Neural progenitor cell (in vitro differentiated cells): ENCODE results near the gene PLAC8. TPM values are rescaled to one million over a fixed set of nuclear protein-coding genes. Genes with fewer than 3 reads are reported as not detected.
"Not testable (repeated sequence)": the region's sequence is repeated elsewhere in the genome, so short reads cannot be mapped to it uniquely, and the experiment has no call there.

Source experiments
- DNase-seq: peaks from one replicate; pipeline ENCODE4 v3.0.0-alpha.2; 2016; ENCODE audit warnings: low spot score
- H2AFZ ChIP-seq: fragments of 200-600 bp; sonication (generic); replicated peaks from 2 replicates; pipeline ENCODE4 v1.6.1; 2016; ENCODE audit warnings: antibody characterized with exemption
- H3F3A ChIP-seq: fragments of 200-600 bp; sonication (generic); 2 replicates; pipeline ENCODE4 v1.6.1; 2016; ENCODE audit warnings: antibody characterized with exemption, low read depth
- H3K27ac ChIP-seq: fragments of 200-600 bp; sonication (generic); 2 replicates; pipeline ENCODE4 v1.5.1; 2016; ENCODE audit warnings: mild to moderate bottlenecking
- H3K27me3 ChIP-seq: fragments of 200-600 bp; sonication (generic); 2 replicates; pipeline ENCODE4 v1.6.1; 2016; ENCODE audit warnings: mild to moderate bottlenecking, moderate library complexity
- H3K36me3 ChIP-seq: fragments of 200-600 bp; sonication (generic); 2 replicates; pipeline ENCODE4 v1.5.1; 2016
- H3K4me1 ChIP-seq: fragments of 200-600 bp; sonication (generic); 2 replicates; pipeline ENCODE4 v1.6.1; 2016; ENCODE audit warnings: mixed run types
- H3K4me2 ChIP-seq: fragments of 200-600 bp; sonication (generic); 2 replicates; pipeline ENCODE4 v1.6.1; 2016
- H3K4me3 ChIP-seq: fragments of 200-600 bp; sonication (generic); 2 replicates; pipeline ENCODE4 v1.5.1; 2016
- H3K79me2 ChIP-seq: fragments of 200-600 bp; sonication (generic); 2 replicates; pipeline ENCODE4 v1.6.1; 2016; ENCODE audit warnings: low read depth
- H3K9ac ChIP-seq: fragments of 200-600 bp; sonication (generic); 2 replicates; pipeline ENCODE4 v1.6.1; 2016
- H3K9me3 ChIP-seq: fragments of 200-600 bp; sonication (generic); 2 replicates; pipeline ENCODE4 v1.5.1; 2016; ENCODE audit warnings: low read depth
- H4K20me1 ChIP-seq: fragments of 200-600 bp; sonication (generic); 2 replicates; pipeline ENCODE4 v1.6.1; 2016; ENCODE audit warnings: low read depth
- H3K27ac Mint-ChIP-seq: 3 replicates; pipeline ENCODE4 v1.8.0; 2021; ENCODE audit warnings: mixed read lengths
- H3K27me3 Mint-ChIP-seq: 2 replicates; pipeline ENCODE4 v1.8.0; 2022; ENCODE audit warnings: low read depth, mild to moderate bottlenecking, inconsistent platforms, moderate library complexity, mixed read lengths; ENCODE audit not compliant: insufficient read depth
- H3K36me3 Mint-ChIP-seq: 3 replicates; pipeline ENCODE4 v1.8.0; 2021; ENCODE audit warnings: mixed read lengths
- H3K4me1 Mint-ChIP-seq: 3 replicates; pipeline ENCODE4 v1.8.0; 2021; ENCODE audit warnings: mixed read lengths
- H3K4me3 Mint-ChIP-seq: 3 replicates; pipeline ENCODE4 v1.8.0; 2021; ENCODE audit warnings: mild to moderate bottlenecking, moderate library complexity, mixed read lengths
- H3K9me3 Mint-ChIP-seq: 3 replicates; pipeline ENCODE4 v1.8.0; 2020; ENCODE audit warnings: mixed read lengths
- CTCF ChIP-seq: fragments of 200-600 bp; sonication (generic); IDR thresholded peaks from 2 replicates; pipeline ENCODE4 v1.5.1; 2017; ENCODE audit warnings: antibody characterized with exemption, mild to moderate bottlenecking
- EZH2 ChIP-seq: fragments of 200-600 bp; sonication (generic); IDR thresholded peaks from 2 replicates; pipeline ENCODE4 v1.6.1; 2017; ENCODE audit warnings: antibody characterized with exemption, mild to moderate bottlenecking, moderate library complexity
- EZH2phosphoT487 ChIP-seq: fragments of 200-600 bp; sonication (generic); IDR thresholded peaks from 2 replicates; pipeline ENCODE4 v1.6.1; 2017; ENCODE audit warnings: antibody characterized with exemption
- total RNA-seq: library from RNA; depleted of rRNA; stranded (reverse); fragments of >200 nt; gene quantifications from 2 replicates; pipeline ENCODE4 v1.2.3, GENCODE V29; 2015; ENCODE audit warnings: low replicate concordance

Gene PLAC8
- total RNA-seq, 1 donor from 2014 or later, result 0.15 TPM

- H3K9me3 ChIP-seq, result no peaks in the 10 kb centered on the region
- H3K79me2 ChIP-seq, result no peaks in the 10 kb centered on the region
- no peak overlapping the region for H3K27ac ChIP-seq
- peaks cover 4% of the 10 kb centered on the region for H3F3A ChIP-seq
- DNase-seq, result no peak
- Mint-ChIP-seq H3K4me1 (peaks cover 14% of the 10 kb centered on the region), H3K4me3 (no peak overlapping the region), H3K27ac (no peak overlapping the region), H3K27me3 (peaks cover 13% of the 10 kb centered on the region), H3K36me3 (no peaks in the 10 kb centered on the region), H3K9me3 (no peaks in the 10 kb centered on the region)
- H3K4me1 ChIP-seq, result no peaks in the 10 kb centered on the region
- peaks cover 24% of the 10 kb centered on the region for H3K27me3 ChIP-seq
- H2AFZ ChIP-seq, result no peak overlapping the region
- no peaks in the 10 kb centered on the region for H3K36me3 ChIP-seq
- no peak overlapping the region for H3K4me3 ChIP-seq
- H4K20me1 ChIP-seq, result no peaks in the 10 kb centered on the region
- TF ChIP-seq EZH2 (no peak), CTCF (no peak), EZH2phosphoT487 (no peak)
- no peak overlapping the region for H3K4me2 ChIP-seq
- no peak overlapping the region for H3K9ac ChIP-seq
Observed at GRCh38 chr4:83113429-83113786, 1.1 kb downstream of the PLAC8 start.

GRCh38 chr4:83112678-83113428, 1.7 kb downstream of the PLAC8 start:
- no peak overlapping the region for H2AFZ ChIP-seq
- H3K4me3 ChIP-seq, result no peak overlapping the region
- no peak overlapping the region for H3K9ac ChIP-seq
- peaks cover 13% of the 10 kb centered on the region for H3K27me3 Mint-ChIP-seq
- TF ChIP-seq EZH2, result no peak
- no peak for TF ChIP-seq CTCF
- TF ChIP-seq EZH2phosphoT487, result no peak
- peaks cover 4% of the 10 kb centered on the region for H3F3A ChIP-seq
- no peak overlapping the region for H3K27ac Mint-ChIP-seq
- no peaks in the 10 kb centered on the region for H3K9me3 ChIP-seq
- H3K4me1 Mint-ChIP-seq, result peaks cover 14% of the 10 kb centered on the region
- H3K4me1 ChIP-seq, result no peaks in the 10 kb centered on the region
- H3K27ac ChIP-seq, result no peak overlapping the region
- no peak overlapping the region for H3K4me2 ChIP-seq
- no peaks in the 10 kb centered on the region for H4K20me1 ChIP-seq
- no peaks in the 10 kb centered on the region for H3K79me2 ChIP-seq
- H3K9me3 Mint-ChIP-seq, result no peaks in the 10 kb centered on the region
- H3K27me3 ChIP-seq, result peaks cover 29% of the 10 kb centered on the region
- no peaks in the 10 kb centered on the region for H3K36me3 Mint-ChIP-seq
- no peak overlapping the region for H3K4me3 Mint-ChIP-seq
- no peak for DNase-seq
- no peaks in the 10 kb centered on the region for H3K36me3 ChIP-seq

GRCh38 chr4:83112231-83112630, 2.3 kb downstream of the PLAC8 start:
- no peak for DNase-seq
- no peak overlapping the region for H3K27ac ChIP-seq
- H3K9ac ChIP-seq, result no peak overlapping the region
- no peak overlapping the region for H3K4me3 ChIP-seq
- no peaks in the 10 kb centered on the region for H4K20me1 ChIP-seq
- no peaks in the 10 kb centered on the region for H3K36me3 ChIP-seq
- Mint-ChIP-seq H3K4me3 (no peak overlapping the region), H3K27me3 (peaks cover 13% of the 10 kb centered on the region), H3K27ac (no peak overlapping the region), H3K9me3 (no peaks in the 10 kb centered on the region), H3K36me3 (no peaks in the 10 kb centered on the region), H3K4me1 (peaks cover 14% of the 10 kb centered on the region)
- H3K79me2 ChIP-seq, result no peaks in the 10 kb centered on the region
- TF ChIP-seq EZH2phosphoT487 (no peak), EZH2 (no peak), CTCF (no peak)
- H3K4me1 ChIP-seq, result no peaks in the 10 kb centered on the region
- H3K4me2 ChIP-seq, result no peak overlapping the region
- H3F3A ChIP-seq, result peaks cover 4% of the 10 kb centered on the region
- peaks cover 29% of the 10 kb centered on the region for H3K27me3 ChIP-seq
- no peaks in the 10 kb centered on the region for H3K9me3 ChIP-seq
- no peak overlapping the region for H2AFZ ChIP-seq

GRCh38 chr4:83111751-83112141, 2.8 kb downstream of the PLAC8 start:
- peaks cover 29% of the 10 kb centered on the region for H3K27me3 ChIP-seq
- H3K4me3 Mint-ChIP-seq, H3K79me2 ChIP-seq, DNase-seq, H3K36me3 Mint-ChIP-seq, H3K4me2 ChIP-seq, H3K9me3 Mint-ChIP-seq, H3K9ac ChIP-seq, H3K27ac Mint-ChIP-seq, H4K20me1 ChIP-seq, H2AFZ ChIP-seq, H3K9me3 ChIP-seq, H3K27ac ChIP-seq, H3K4me1 ChIP-seq, H3F3A ChIP-seq, H3K36me3 ChIP-seq, H3K4me3 ChIP-seq: not testable (repeated sequence)
- Mint-ChIP-seq H3K4me1 (peaks cover 14% of the 10 kb centered on the region), H3K27me3 (peaks cover 13% of the 10 kb centered on the region)
